HG03039 (cell line): ENCODE measurements around the gene STAB2.
"Not testable (repeated sequence)": the region's sequence is repeated elsewhere in the genome, so short reads cannot be mapped to it uniquely, and the experiment has no call there.

Source experiments
- ATAC-seq: cut with Tn5 transposase; IDR thresholded peaks from one replicate; pipeline ENCODE4 v1.9.1; 2021; ENCODE audit warnings: mild to moderate bottlenecking, moderate library complexity; ENCODE audit not compliant: unreplicated experiment

Gene STAB2

GRCh38 chr12:103652808-103653207 lies 65.7 kb downstream of the STAB2 start:
- ATAC-seq, result no peak

GRCh38 chr12:103653568-103654173 lies 66.6 kb downstream of the STAB2 start:
- ATAC-seq, result not testable (repeated sequence)

- no peak for ATAC-seq
Measured at GRCh38 chr12:103654816-103655215, 67.7 kb downstream of the STAB2 start.

- no peak for ATAC-seq
Measured at GRCh38 chr12:103656291-103656690, 69.2 kb downstream of the STAB2 start.

GRCh38 chr12:103657331-103657730 lies 70.3 kb downstream of the STAB2 start:
- no peak for ATAC-seq

- no peak for ATAC-seq
Measured at GRCh38 chr12:103664626-103665025, 77.6 kb downstream of the STAB2 start.

- ATAC-seq, result no peak
Measured at GRCh38 chr12:103665971-103666370, 78.9 kb downstream of the STAB2 start.

GRCh38 chr12:103667125-103667524 lies 80.1 kb downstream of the STAB2 start:
- ATAC-seq, result no peak

- no peak for ATAC-seq
Measured at GRCh38 chr12:103668520-103668919, 81.4 kb downstream of the STAB2 start.

GRCh38 chr12:103671367-103671766 lies 84.3 kb downstream of the STAB2 start:
- no peak for ATAC-seq

- no peak for ATAC-seq
Measured at GRCh38 chr12:103672401-103673119, 85.5 kb downstream of the STAB2 start.

- no peak for ATAC-seq
Measured at GRCh38 chr12:103673487-103673886, 86.4 kb downstream of the STAB2 start.

GRCh38 chr12:103673891-103674375 lies 86.9 kb downstream of the STAB2 start:
- ATAC-seq, result no peak

GRCh38 chr12:103676893-103677292 lies 89.8 kb downstream of the STAB2 start:
- no peak for ATAC-seq

- ATAC-seq, result no peak
Measured at GRCh38 chr12:103677341-103677740, 90.3 kb downstream of the STAB2 start.

- no peak for ATAC-seq
Measured at GRCh38 chr12:103677905-103678304, 90.8 kb downstream of the STAB2 start.

- ATAC-seq, result no peak
Measured at GRCh38 chr12:103679421-103680170, 92.5 kb downstream of the STAB2 start.

- ATAC-seq, result no peak
Measured at GRCh38 chr12:103680591-103681141, 93.6 kb downstream of the STAB2 start.

GRCh38 chr12:103686026-103686425 lies 99.0 kb downstream of the STAB2 start:
- ATAC-seq, result no peak

GRCh38 chr12:103687253-103687652 lies 100.2 kb downstream of the STAB2 start:
- ATAC-seq, result no peak

GRCh38 chr12:103688376-103689063 lies 101.4 kb downstream of the STAB2 start:
- ATAC-seq, result no peak
